ENCODE data around the gene GUCY2C. TPM values are rescaled to one million over a fixed set of nuclear protein-coding genes. Genes with fewer than 3 reads are reported as not detected.

GUCY2C gene
- polyA plus RNA-seq, 3 donors: 0.04 to 0.14 (median 0.10) TPM

DNA sequence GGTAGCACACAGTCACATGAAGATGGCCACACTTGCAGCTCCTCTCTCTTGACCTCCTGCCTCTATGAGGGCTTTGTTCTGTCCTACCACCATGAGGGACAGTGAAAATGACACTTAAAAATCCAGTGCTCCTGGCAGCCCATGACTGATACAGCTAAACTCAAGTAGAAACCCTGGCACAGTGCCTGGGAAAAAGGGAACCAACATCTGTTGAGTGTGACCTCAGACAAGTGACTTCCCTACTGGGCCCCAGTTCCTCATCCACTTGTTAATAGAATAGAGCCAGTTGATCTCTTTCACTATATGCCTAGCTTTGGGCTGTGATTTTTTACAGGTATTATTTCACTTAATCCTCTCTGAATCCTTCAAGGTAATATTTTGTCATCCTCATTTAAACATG lies 4.8 kb downstream of the GUCY2C start:
- Histone ChIP-seq H3K27me3 (ENCODE audit: control insufficient read depth in 2 of 2, insufficient read depth in 2 of 2, low read length in 2 of 2) (no peaks in the 10 kb centered on the region), H3K4me3 (replicated peaks in 1 of 3; ENCODE audit: low read depth in 2 of 3, low read length in 3 of 3) (peak overlapping the region in 1 of 3 experiments; percentile 19), H3K9me3 (replicated peaks in 1 of 2; ENCODE audit: control insufficient read depth in 1 of 2, insufficient read depth in 1 of 2, low read length in 2 of 2) (no peaks in the 10 kb centered on the region), H3K4me1 (ENCODE audit: control insufficient read depth in 1 of 2, insufficient read depth in 2 of 2, low read length in 2 of 2) (peaks cover 21 to 26% of the 10 kb centered on the region in 2 donors), H3K9ac (ENCODE audit: insufficient read depth, low read length, poor library complexity, severe bottlenecking) (no peak overlapping the region), H3K36me3 (replicated peaks in 1 of 2; ENCODE audit: control insufficient read depth in 1 of 2, insufficient read depth in 2 of 2, low read length in 2 of 2) (no peaks in the 10 kb centered on the region), H3K27ac (ENCODE audit: low read depth in 1 of 2, low read length in 2 of 2) (peak overlapping the region in 1 of 2 donors; percentile 59), H2AFZ (ENCODE audit: insufficient read depth, low read depth, low read length, poor library complexity, severe bottlenecking) (no peak overlapping the region), H4K20me1 (ENCODE audit: insufficient read depth, low read length) (no peaks in the 10 kb centered on the region), H3K79me2 (ENCODE audit: insufficient read depth, low read length) (no peaks in the 10 kb centered on the region), H3K4me2 (replicated peaks; ENCODE audit: extremely low read depth, low read length, poor library complexity, severe bottlenecking) (peak overlapping the region; percentile 40)
- TF ChIP-seq, protein P1, sequence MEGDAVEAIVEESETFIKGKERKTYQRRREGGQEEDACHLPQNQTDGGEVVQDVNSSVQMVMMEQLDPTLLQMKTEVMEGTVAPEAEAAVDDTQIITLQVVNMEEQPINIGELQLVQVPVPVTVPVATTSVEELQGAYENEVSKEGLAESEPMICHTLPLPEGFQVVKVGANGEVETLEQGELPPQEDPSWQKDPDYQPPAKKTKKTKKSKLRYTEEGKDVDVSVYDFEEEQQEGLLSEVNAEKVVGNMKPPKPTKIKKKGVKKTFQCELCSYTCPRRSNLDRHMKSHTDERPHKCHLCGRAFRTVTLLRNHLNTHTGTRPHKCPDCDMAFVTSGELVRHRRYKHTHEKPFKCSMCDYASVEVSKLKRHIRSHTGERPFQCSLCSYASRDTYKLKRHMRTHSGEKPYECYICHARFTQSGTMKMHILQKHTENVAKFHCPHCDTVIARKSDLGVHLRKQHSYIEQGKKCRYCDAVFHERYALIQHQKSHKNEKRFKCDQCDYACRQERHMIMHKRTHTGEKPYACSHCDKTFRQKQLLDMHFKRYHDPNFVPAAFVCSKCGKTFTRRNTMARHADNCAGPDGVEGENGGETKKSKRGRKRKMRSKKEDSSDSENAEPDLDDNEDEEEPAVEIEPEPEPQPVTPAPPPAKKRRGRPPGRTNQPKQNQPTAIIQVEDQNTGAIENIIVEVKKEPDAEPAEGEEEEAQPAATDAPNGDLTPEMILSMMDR (IDR thresholded peaks at IDR 0.05): no peak
- H3K27ac Mint-ChIP-seq: peak overlapping the region in 6 of 7 donors; percentile 47 to 83 (median 64)
- intact Hi-C loops (cut with micrococcal nuclease): no loop called here
- peak; percentile 90 to 97 (median 93) for DNase-seq
- H3K4me1 Mint-ChIP-seq: peaks cover 24% of the 10 kb centered on the region
- no peaks in the 10 kb centered on the region for H3K36me3 Mint-ChIP-seq
- peak overlapping the region in 1 of 2 donors; percentile 15 for H3K4me3 Mint-ChIP-seq
- peaks cover 3 to 5% (median 4%) of the 10 kb centered on the region in 3 donors for H3K27me3 Mint-ChIP-seq (ENCODE audit: low read depth in 3 of 3)
- no peaks in the 10 kb centered on the region for H3K9me3 Mint-ChIP-seq

DNA sequence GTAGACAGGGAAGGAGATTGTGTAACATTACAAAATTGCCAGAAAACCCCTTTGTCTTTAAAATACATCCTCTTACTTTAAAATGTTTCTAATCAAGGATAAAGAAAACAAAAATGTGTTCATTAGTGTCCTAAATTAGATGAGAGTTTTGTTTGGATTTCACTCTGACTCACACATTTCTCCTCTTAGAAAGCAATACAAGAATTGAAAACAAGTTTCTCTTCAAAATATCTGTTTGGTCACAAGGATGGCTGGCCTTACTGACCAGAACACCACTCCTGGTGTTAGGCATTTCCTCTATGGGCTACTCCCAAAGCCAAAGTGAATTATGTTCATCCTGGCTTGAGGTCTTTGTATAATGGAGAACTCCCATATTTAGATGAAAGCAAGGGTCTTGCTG lies 6.4 kb downstream of the GUCY2C start:
- H3K36me3 Mint-ChIP-seq: no peaks in the 10 kb centered on the region
- H3K27ac ChIP-seq (ENCODE audit: low read depth in 1 of 2, low read length in 2 of 2): no peak overlapping the region
- no peak overlapping the region for H3K4me3 Mint-ChIP-seq
- no peaks in the 10 kb centered on the region for H3K9me3 ChIP-seq (replicated peaks in 1 of 2; ENCODE audit: control insufficient read depth in 1 of 2, insufficient read depth in 1 of 2, low read length in 2 of 2)
- H4K20me1 ChIP-seq (ENCODE audit: insufficient read depth, low read length): no peaks in the 10 kb centered on the region
- no peaks in the 10 kb centered on the region for H3K9me3 Mint-ChIP-seq
- H3K4me1 ChIP-seq (ENCODE audit: control insufficient read depth in 1 of 2, insufficient read depth in 2 of 2, low read length in 2 of 2): peaks cover 21 to 26% of the 10 kb centered on the region in 2 donors
- no peaks in the 10 kb centered on the region for H3K27me3 ChIP-seq (ENCODE audit: control insufficient read depth in 2 of 2, insufficient read depth in 2 of 2, low read length in 2 of 2)
- intact Hi-C loops (cut with micrococcal nuclease): no loop called here
- no peak overlapping the region for H3K4me3 ChIP-seq (replicated peaks in 1 of 3; ENCODE audit: low read depth in 2 of 3, low read length in 3 of 3)
- peaks cover 2 to 5% (median 3%) of the 10 kb centered on the region in 3 donors for H3K27me3 Mint-ChIP-seq (ENCODE audit: low read depth in 3 of 3)
- no peak for DNase-seq
- no peaks in the 10 kb centered on the region for H3K36me3 ChIP-seq (replicated peaks in 1 of 2; ENCODE audit: control insufficient read depth in 1 of 2, insufficient read depth in 2 of 2, low read length in 2 of 2)
- no peak overlapping the region for H3K27ac Mint-ChIP-seq
- H2AFZ ChIP-seq (ENCODE audit: insufficient read depth, low read depth, low read length, poor library complexity, severe bottlenecking): no peak overlapping the region
- H3K79me2 ChIP-seq (ENCODE audit: insufficient read depth, low read length): no peaks in the 10 kb centered on the region
- TF ChIP-seq, protein P1 (IDR thresholded peaks at IDR 0.05): no peak
- no peak overlapping the region for H3K9ac ChIP-seq (ENCODE audit: insufficient read depth, low read length, poor library complexity, severe bottlenecking)
- peaks cover 24% of the 10 kb centered on the region for H3K4me1 Mint-ChIP-seq
- no peak overlapping the region for H3K4me2 ChIP-seq (replicated peaks; ENCODE audit: extremely low read depth, low read length, poor library complexity, severe bottlenecking)
